A673 (cell line): ENCODE data around the gene SLC29A2. TPM values are rescaled to one million over a fixed set of nuclear protein-coding genes. Genes with fewer than 3 reads are reported as not detected.
A peak's percentile ranks its signal among the peaks of the same experiment; 100 is the strongest.

Experiments used
- BruUV-seq: library from RNA; stranded (reverse); fragments of 400-500 nt; replicated peaks from 2 replicates; lab custom pipeline; 2021; lab: Mats Ljungman, UMichigan
- CTCF ChIA-PET: fragments of 300-600 bp; sonication (Branson Sonifier 250); formaldehyde crosslinking; loops from one replicate; lab custom pipeline; 2022; ENCODE audit warnings: antibody characterized with exemption; lab: Charles Lee
- POLR2A ChIA-PET: fragments of 300-600 bp; sonication (Branson Sonifier 250); formaldehyde crosslinking; loops from one replicate; lab custom pipeline; 2022; ENCODE audit warnings: antibody characterized with exemption; ENCODE audit not compliant: low non-redundant PET; lab: Charles Lee
- DNase-seq: peaks from one replicate; pipeline ENCODE4 v3.0.0-alpha.2; 2015; ENCODE audit warnings: low spot score
- H3K27ac ChIP-seq: fragments of 200-600 bp; sonication (generic); 2 replicates; pipeline ENCODE4 v1.5.1; 2016; ENCODE audit warnings: mixed run types, low read depth, mild to moderate bottlenecking, mixed read lengths, antibody characterized with exemption, low read length; ENCODE audit not compliant: poor library complexity, severe bottlenecking
- H3K27me3 ChIP-seq: fragments of 200-600 bp; sonication (generic); replicated peaks from 2 replicates; pipeline ENCODE4 v1.6.1; 2017; ENCODE audit warnings: mixed run types, low read depth, mild to moderate bottlenecking, mixed read lengths, antibody characterized with exemption, low read length; ENCODE audit not compliant: insufficient read depth, poor library complexity
- H3K36me3 ChIP-seq: fragments of 200-600 bp; sonication (generic); 2 replicates; pipeline ENCODE4 v1.6.1; 2016; ENCODE audit warnings: mixed run types, mild to moderate bottlenecking, mixed read lengths, antibody characterized with exemption, low read length; ENCODE audit not compliant: insufficient read depth, poor library complexity, severe bottlenecking
- H3K4me1 ChIP-seq: fragments of 200-600 bp; sonication (generic); 2 replicates; pipeline ENCODE4 v1.6.1; 2017; ENCODE audit warnings: mixed run types, mild to moderate bottlenecking, mixed read lengths, antibody characterized with exemption, low read length; ENCODE audit not compliant: insufficient read depth, poor library complexity, severe bottlenecking
- H3K4me3 ChIP-seq: fragments of 200-600 bp; sonication (generic); 2 replicates; pipeline ENCODE4 v1.5.1; 2016; ENCODE audit warnings: low read depth, mixed run types, mild to moderate bottlenecking, mixed read lengths, low read length; ENCODE audit not compliant: poor library complexity, severe bottlenecking
- H3K9me3 ChIP-seq: fragments of 200-600 bp; sonication (generic); 2 replicates; pipeline ENCODE4 v1.6.1; 2016; ENCODE audit warnings: mixed run types, low read depth, mild to moderate bottlenecking, mixed read lengths, antibody characterized with exemption, low read length; ENCODE audit not compliant: poor library complexity, severe bottlenecking
- EZH2 ChIP-seq: fragments of 200-600 bp; sonication (generic); IDR thresholded peaks from 2 replicates; pipeline ENCODE4 v1.6.1; 2017; ENCODE audit warnings: borderline replicate concordance, low read depth, mild to moderate bottlenecking, mixed read lengths, antibody characterized with exemption, low read length; ENCODE audit not compliant: poor library complexity, severe bottlenecking
- intact Hi-C: fragments of 100-400 bp; cut with micrococcal nuclease; formaldehyde crosslinking; loops from one replicate; pipeline ENCODE4 v1.10.0; 2022; ENCODE audit not compliant: unreplicated experiment
- total RNA-seq: library from RNA; stranded (reverse); gene quantifications from 2 replicates; pipeline ENCODE4 v1.2.3, GENCODE V29; 2021
- TF ChIP-seq, protein P1 (sequence below): fragments of 300-800, 200-600 bp; sonication (generic); conservative IDR thresholded peaks from 2 replicates; pipeline ENCODE4 v1.5.1; 2017; ENCODE audit warnings: low read depth, mild to moderate bottlenecking, antibody characterized with exemption, low read length, moderate library complexity, mixed read lengths

SLC29A2 gene
- total RNA-seq, 1 experiment from 2014 or later, result 62.4 TPM

DNA sequence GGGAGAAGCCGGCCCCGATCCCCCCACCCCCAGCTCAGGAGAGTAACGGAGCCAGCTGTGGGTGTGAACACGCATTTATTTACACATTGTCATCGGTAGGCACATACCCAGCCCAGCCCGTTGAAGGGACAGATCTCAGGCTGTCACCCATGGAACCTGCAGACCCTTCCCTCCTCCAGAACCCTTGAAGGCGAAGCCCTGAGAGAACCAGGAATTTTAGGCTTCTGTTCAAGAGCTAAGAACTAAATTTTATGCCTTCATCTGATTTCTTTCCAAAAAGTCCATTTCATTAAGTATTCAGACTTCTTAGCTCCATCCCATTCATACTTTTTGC lies 26.3 kb downstream of the SLC29A2 start:
- Histone ChIP-seq H3K4me1 (peaks cover 32% of the 10 kb centered on the region), H3K4me3 (peak overlapping the region; percentile 78), H3K36me3 (peaks cover 9% of the 10 kb centered on the region), H3K27ac (peak overlapping the region; percentile 87), H3K9me3 (no peaks in the 10 kb centered on the region), H3K27me3 (no peaks in the 10 kb centered on the region)
- intact Hi-C loops, result loop anchor here (2.0 kb wide), 1 partner anchor 32 kb away; no protein-coding TSS in a partner anchor
- no peak for DNase-seq
- ChIA-PET CTCF (interaction anchor here (0.5 to 0.6 kb wide), 2 partner anchors 48 to 708 kb away, joined by 3 to 4 read pairs; partner anchors contain the start of gene SIPA1), POLR2A (no interaction called here)
- BruUV-seq, result no TSS peak
- TF ChIP-seq, protein P1, sequence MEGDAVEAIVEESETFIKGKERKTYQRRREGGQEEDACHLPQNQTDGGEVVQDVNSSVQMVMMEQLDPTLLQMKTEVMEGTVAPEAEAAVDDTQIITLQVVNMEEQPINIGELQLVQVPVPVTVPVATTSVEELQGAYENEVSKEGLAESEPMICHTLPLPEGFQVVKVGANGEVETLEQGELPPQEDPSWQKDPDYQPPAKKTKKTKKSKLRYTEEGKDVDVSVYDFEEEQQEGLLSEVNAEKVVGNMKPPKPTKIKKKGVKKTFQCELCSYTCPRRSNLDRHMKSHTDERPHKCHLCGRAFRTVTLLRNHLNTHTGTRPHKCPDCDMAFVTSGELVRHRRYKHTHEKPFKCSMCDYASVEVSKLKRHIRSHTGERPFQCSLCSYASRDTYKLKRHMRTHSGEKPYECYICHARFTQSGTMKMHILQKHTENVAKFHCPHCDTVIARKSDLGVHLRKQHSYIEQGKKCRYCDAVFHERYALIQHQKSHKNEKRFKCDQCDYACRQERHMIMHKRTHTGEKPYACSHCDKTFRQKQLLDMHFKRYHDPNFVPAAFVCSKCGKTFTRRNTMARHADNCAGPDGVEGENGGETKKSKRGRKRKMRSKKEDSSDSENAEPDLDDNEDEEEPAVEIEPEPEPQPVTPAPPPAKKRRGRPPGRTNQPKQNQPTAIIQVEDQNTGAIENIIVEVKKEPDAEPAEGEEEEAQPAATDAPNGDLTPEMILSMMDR, result no peak
- no peak for TF ChIP-seq EZH2

DNA sequence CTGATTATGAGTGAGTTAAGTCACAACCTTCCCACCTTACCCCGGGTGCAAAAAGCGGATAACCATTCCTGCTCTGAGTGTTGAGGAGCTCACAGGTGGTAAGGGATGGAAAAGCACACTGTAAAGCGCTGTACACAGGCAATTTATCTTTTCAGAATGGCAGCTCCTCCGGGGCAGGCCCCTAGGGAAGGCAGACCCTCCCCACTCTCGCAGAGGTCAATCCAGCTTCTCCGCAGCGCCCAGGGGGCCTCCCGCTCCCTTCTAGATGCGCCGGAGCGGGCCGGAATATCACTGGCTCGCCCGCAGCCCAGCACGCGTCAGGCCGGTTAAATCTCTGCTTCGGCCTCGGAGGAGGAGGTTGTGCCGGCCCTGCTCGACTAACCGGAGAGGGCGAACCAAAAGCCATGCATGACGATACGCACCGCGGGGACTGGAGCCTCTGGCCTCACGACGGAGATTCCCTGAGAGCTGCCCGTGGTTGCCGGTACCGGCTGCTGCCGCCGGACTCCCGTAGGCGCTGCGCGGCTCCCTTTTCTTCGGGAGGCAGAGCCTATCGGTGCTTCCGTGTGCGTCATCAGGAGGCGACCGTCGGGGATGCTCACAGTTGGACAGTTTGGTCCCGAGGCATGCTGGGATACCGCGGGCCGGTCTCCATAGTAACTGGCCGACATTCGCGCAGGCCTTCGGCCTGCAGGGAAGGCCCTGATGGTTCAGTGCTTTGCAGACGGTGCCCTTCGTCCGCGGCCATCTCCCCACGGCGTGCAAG lies 26.8 kb downstream of the SLC29A2 start, which contains the start of gene BRMS1:
TSS of gene BRMS1 (minus strand) at position 555 of the 766 bp plus-strand sequence. CDS start 2,870 bp downstream, outside the sequence.
- H3K4me1 ChIP-seq, result peaks cover 32% of the 10 kb centered on the region
- ChIA-PET POLR2A (no interaction called here), CTCF (interaction anchor here (0.5 to 1.2 kb wide), 3 partner anchors 32 to 707 kb away, joined by 3 to 4 read pairs (median 4); partner anchors contain the start of gene SIPA1)
- H3K36me3 ChIP-seq, result peaks cover 9% of the 10 kb centered on the region
- no peaks in the 10 kb centered on the region for H3K27me3 ChIP-seq
- DNase-seq, result peak; percentile 98
- no peaks in the 10 kb centered on the region for H3K9me3 ChIP-seq
- BruUV-seq, result no TSS peak
- TF ChIP-seq EZH2, result no peak
- TF ChIP-seq, protein P1, result 0 out of 2 replicates have a peak, but pooled peaks have one; percentile 18
- H3K4me3 ChIP-seq, result peak within 1 kb of the TSS; percentile 78
- intact Hi-C loops, result loop anchor here (2.0 kb wide), 1 partner anchor 32 kb away; no protein-coding TSS in a partner anchor
- H3K27ac ChIP-seq, result peak within 1 kb of the TSS; percentile 87

DNA sequence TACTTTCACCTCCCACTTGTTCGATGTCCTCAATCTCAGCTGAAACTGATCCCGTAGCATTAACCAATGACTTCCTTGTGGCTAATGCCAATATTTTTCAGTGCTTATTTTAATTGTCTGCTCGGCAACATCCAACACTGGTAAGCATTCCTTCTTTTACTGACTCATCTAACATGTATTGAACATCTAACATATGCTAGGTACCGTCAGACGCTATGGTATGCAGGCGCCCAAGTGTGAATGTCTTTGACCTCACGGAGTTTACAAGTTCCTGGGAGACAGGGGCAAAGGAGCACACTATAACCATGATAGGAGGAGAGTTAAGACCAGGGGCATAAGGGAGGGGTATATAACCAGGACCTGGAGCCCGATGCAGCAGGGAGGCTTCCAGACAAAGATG lies 28.4 kb downstream of the SLC29A2 start:
- ChIA-PET POLR2A (no interaction called here), CTCF (interaction anchor here (1.2 kb wide), 1 partner anchor 31 kb away, joined by 4 read pairs; no protein-coding TSS in a partner anchor)
- Histone ChIP-seq H3K4me1 (peaks cover 24% of the 10 kb centered on the region), H3K27me3 (no peaks in the 10 kb centered on the region), H3K36me3 (peaks cover 9% of the 10 kb centered on the region), H3K27ac (no peak overlapping the region), H3K9me3 (no peaks in the 10 kb centered on the region), H3K4me3 (no peak overlapping the region)
- no peak for DNase-seq
- TF ChIP-seq, protein P1, result no peak
- TF ChIP-seq EZH2, result no peak
- intact Hi-C loops, result no loop called here
- no TSS peak for BruUV-seq
